WERI-Rb-1 (cell line): ENCODE measurements around the gene KHDRBS2.

ENCODE experiments used
- DNase-seq: peaks from one replicate; pipeline ENCODE4 v3.0.0-alpha.2; 2020
- H3K27ac ChIP-seq: fragments of 250-450 bp; sonication (Bioruptor Pico); 2 replicates; pipeline ENCODE4 v1.5.1; 2020; ENCODE audit warnings: mild to moderate bottlenecking, moderate library complexity
- H3K27me3 ChIP-seq: fragments of 250-450 bp; sonication (Bioruptor Pico); 2 replicates; pipeline ENCODE4 v1.5.1; 2021; ENCODE audit warnings: mild to moderate bottlenecking, low read depth, moderate library complexity; ENCODE audit not compliant: insufficient read depth, severe bottlenecking
- H3K36me3 ChIP-seq: fragments of 250-450 bp; sonication (Bioruptor Pico); 2 replicates; pipeline ENCODE4 v1.5.1; 2020; ENCODE audit warnings: mild to moderate bottlenecking, moderate library complexity
- H3K4me3 ChIP-seq: 2 replicates; pipeline ENCODE4 v1.5.1; 2011; ENCODE audit warnings: low read depth, mild to moderate bottlenecking, control low read depth, low read length
- H3K9me3 ChIP-seq: fragments of 250-450 bp; sonication (Bioruptor Pico); 2 replicates; pipeline ENCODE4 v1.5.1; 2021; ENCODE audit warnings: mild to moderate bottlenecking, moderate library complexity; ENCODE audit not compliant: severe bottlenecking
- CTCF ChIP-seq: IDR thresholded peaks from 2 replicates; pipeline ENCODE4 v1.5.1; 2011; ENCODE audit warnings: low read depth, mild to moderate bottlenecking, control low read depth, inconsistent platforms, low read length

The KHDRBS2 gene

GRCh38 chr6:61887423-61887822 is 398.6 kb downstream of the KHDRBS2 start:
- no peak for DNase-seq
- TF ChIP-seq CTCF = no peak
- Histone ChIP-seq H3K36me3 (no peaks in the 10 kb centered on the region), H3K9me3 (no peaks in the 10 kb centered on the region), H3K27me3 (peaks cover 17% of the 10 kb centered on the region), H3K27ac (no peak overlapping the region), H3K4me3 (no peak overlapping the region)

GRCh38 chr6:61886608-61887259 is 399.3 kb downstream of the KHDRBS2 start:
- Histone ChIP-seq H3K36me3 (no peaks in the 10 kb centered on the region), H3K4me3 (no peak overlapping the region), H3K9me3 (no peaks in the 10 kb centered on the region), H3K27ac (no peak overlapping the region), H3K27me3 (peaks cover 17% of the 10 kb centered on the region)
- no peak for TF ChIP-seq CTCF
- DNase-seq = no peak

- H3K36me3 ChIP-seq = no peaks in the 10 kb centered on the region
- no peak for DNase-seq
- H3K27me3 ChIP-seq = peaks cover 35% of the 10 kb centered on the region
- H3K27ac ChIP-seq = no peak overlapping the region
- no peak overlapping the region for H3K4me3 ChIP-seq
- no peaks in the 10 kb centered on the region for H3K9me3 ChIP-seq
- TF ChIP-seq CTCF = no peak
Measured at GRCh38 chr6:61869632-61870400, 416.2 kb downstream of the KHDRBS2 start.

GRCh38 chr6:61868507-61869080 is 417.4 kb downstream of the KHDRBS2 start:
- no peak for TF ChIP-seq CTCF
- Histone ChIP-seq H3K27ac (no peak overlapping the region), H3K9me3 (no peaks in the 10 kb centered on the region), H3K4me3 (no peak overlapping the region), H3K36me3 (no peaks in the 10 kb centered on the region), H3K27me3 (peaks cover 35% of the 10 kb centered on the region)
- no peak for DNase-seq

GRCh38 chr6:61867635-61868034 is 418.4 kb downstream of the KHDRBS2 start:
- Histone ChIP-seq H3K36me3 (no peaks in the 10 kb centered on the region), H3K4me3 (no peak overlapping the region), H3K9me3 (no peaks in the 10 kb centered on the region), H3K27ac (no peak overlapping the region), H3K27me3 (peaks cover 35% of the 10 kb centered on the region)
- TF ChIP-seq CTCF = no peak
- DNase-seq = no peak
